LoVo (cell line): ENCODE data around the gene ZBTB7C.
A peak's percentile ranks its signal among the peaks of the same experiment; 100 is the strongest.

Experiments
- DNase-seq: peaks from one replicate; pipeline ENCODE4 v3.0.0-alpha.2; 2016; ENCODE audit warnings: low spot score

ZBTB7C gene

GRCh38 chr18:48034651-48035555 lies 374.3 kb downstream of the ZBTB7C start:
- DNase-seq: no peak

- DNase-seq: no peak
These were observed 375.2 kb downstream of the ZBTB7C start for GRCh38 chr18:48033790-48034650.

- DNase-seq: no peak
These were observed 376.1 kb downstream of the ZBTB7C start for GRCh38 chr18:48032876-48033789.

GRCh38 chr18:48031641-48032040 lies 377.5 kb downstream of the ZBTB7C start:
- no peak for DNase-seq

- DNase-seq: peak; percentile 62
These were observed 378.3 kb downstream of the ZBTB7C start for GRCh38 chr18:48030616-48031480.

GRCh38 chr18:48029296-48029986 lies 379.7 kb downstream of the ZBTB7C start:
- no peak for DNase-seq

GRCh38 chr18:48028696-48029095 lies 380.5 kb downstream of the ZBTB7C start:
- no peak for DNase-seq

GRCh38 chr18:48028081-48028480 lies 381.1 kb downstream of the ZBTB7C start:
- DNase-seq: no peak

GRCh38 chr18:48027401-48027963 lies 381.7 kb downstream of the ZBTB7C start:
- DNase-seq: no peak

- no peak for DNase-seq
These were observed 383.0 kb downstream of the ZBTB7C start for GRCh38 chr18:48026216-48026615.

GRCh38 chr18:48024881-48025660 lies 384.1 kb downstream of the ZBTB7C start:
- no peak for DNase-seq

- no peak for DNase-seq
These were observed 385.1 kb downstream of the ZBTB7C start for GRCh38 chr18:48024009-48024512.

GRCh38 chr18:48023334-48024008 lies 385.7 kb downstream of the ZBTB7C start:
- peak; percentile 64 for DNase-seq

- DNase-seq: peak; percentile 61
These were observed 386.5 kb downstream of the ZBTB7C start for GRCh38 chr18:48022531-48023329.

GRCh38 chr18:48022021-48022420 lies 387.2 kb downstream of the ZBTB7C start:
- no peak for DNase-seq

GRCh38 chr18:48021273-48021914 lies 387.8 kb downstream of the ZBTB7C start:
- DNase-seq: no peak
